ENCODE data around the gene OSBPL9.
A peak's percentile ranks its signal among the peaks of the same experiment; 100 is the strongest.

OSBPL9 gene

DNA sequence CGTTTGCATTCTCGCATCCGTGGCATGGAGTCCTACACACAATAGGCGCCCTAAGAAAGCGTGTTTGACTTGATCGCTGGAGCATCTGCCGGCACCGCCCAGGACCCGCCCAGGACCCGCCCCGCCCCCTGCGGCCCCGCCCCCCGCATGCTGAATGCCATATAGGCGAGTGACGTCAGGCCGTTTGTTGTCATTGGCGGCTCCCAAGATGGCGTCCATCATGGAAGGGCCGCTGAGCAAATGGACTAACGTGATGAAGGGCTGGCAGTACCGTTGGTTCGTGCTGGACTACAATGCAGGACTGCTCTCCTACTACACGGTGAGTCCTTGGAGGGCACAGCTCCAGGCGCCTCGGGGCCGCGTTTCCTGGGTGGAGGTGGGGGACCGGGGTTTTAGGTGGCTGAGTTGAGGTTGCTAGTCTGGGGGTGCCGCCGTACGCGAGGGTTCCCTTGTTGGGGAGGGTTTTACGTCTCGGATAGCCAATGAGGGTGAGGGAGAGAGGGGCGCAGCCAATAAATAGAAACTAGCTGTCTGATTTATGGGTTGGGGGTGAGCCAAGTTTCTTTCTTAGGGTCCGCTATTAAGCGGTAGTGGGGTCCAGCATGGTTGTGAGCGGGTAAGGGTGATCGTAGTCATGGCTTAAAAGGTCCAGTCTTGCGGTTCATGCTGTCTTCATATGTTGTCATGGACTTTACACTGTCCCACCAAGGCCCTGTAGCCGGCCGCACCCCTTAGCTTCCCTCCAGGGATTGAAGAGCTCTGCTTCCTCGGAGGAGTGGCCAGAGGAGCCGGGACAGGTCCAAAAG, at the start of gene OSBPL9:
Gene OSBPL9, plus strand, starts transcription at position 190 of the 806 bp plus-strand sequence. Its CDS starts 19 bp downstream, at position 209.
- DNase-seq (ENCODE audit: low read depth, low spot score), result peak; percentile 46
- peak within 1 kb of the TSS; percentile 57 for H3K27ac ChIP-seq

DNA sequence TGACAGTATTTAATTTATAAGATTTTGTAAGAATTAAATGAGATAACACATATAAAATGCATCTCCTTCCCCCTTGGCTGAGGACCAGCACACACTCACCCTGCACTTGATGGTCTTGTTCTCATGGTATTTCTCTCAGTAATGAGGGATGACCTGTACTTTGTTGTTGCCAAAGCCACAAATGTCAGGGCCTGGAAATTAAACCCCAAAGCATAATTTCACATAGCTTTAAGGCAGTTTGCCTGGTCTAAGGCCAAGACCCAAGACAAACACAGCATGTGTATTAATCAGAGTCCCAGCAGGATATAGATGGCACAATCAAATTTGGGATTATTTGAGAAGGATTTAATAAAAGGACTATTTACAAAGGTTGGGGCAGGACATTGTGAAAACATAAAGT, 49.2 kb upstream of the OSBPL9 start:
- peak; percentile 37 for DNase-seq (ENCODE audit: low read depth, low spot score)

GRCh38 chr1:51568231-51568935, 48.5 kb upstream of the OSBPL9 start:
- H3K27ac ChIP-seq, result peak overlapping the region; percentile 91
- DNase-seq (ENCODE audit: low read depth, low spot score), result no peak

More for the DNA sequence above, 49.2 kb upstream of the OSBPL9 start:
- H3K27ac ChIP-seq, result peak overlapping the region; percentile 91

DNA sequence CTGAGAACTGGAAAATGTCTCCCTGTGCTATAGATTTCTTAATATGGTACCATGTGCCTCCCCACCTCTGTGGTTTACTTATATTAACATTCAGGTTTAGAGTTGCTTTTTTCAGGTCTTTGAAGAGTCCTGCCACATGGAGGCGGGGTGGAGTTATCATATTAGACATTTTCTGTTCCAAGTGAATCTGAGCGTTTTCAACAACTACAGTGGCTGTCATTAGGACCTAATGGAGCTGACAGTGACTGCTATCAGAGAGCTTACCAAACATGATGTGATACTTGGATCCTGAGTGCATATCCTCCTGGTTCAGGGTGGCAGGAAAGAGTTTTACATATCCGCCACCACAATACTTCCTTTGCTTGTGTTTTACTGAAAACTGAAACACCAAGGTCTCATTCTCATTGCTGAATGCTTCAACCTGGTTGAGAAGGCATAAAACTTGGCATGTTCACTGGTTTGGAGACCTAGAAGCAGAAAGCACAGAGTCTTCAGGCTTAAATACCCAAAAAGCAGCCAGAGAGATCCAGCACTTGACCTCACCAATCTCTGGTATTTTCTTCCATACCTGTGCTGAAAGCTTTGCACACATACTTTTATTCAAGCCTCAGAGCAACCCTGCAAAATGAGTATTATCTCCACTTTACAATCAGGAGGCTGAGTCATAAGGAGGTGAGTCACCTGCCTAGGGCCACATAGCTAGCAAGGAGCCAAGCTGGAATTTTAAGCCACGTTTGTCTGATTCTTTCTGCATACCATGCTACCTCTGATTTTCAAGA, 47.4 kb upstream of the OSBPL9 start:
- H3K27ac ChIP-seq, result peak overlapping the region; percentile 91
- peak; percentile 65 for DNase-seq (ENCODE audit: low read depth, low spot score)

GRCh38 chr1:51570063-51570710, 46.7 kb upstream of the OSBPL9 start:
- H3K27ac ChIP-seq, result peak overlapping the region; percentile 91
- DNase-seq (ENCODE audit: low read depth, low spot score), result no peak

DNA sequence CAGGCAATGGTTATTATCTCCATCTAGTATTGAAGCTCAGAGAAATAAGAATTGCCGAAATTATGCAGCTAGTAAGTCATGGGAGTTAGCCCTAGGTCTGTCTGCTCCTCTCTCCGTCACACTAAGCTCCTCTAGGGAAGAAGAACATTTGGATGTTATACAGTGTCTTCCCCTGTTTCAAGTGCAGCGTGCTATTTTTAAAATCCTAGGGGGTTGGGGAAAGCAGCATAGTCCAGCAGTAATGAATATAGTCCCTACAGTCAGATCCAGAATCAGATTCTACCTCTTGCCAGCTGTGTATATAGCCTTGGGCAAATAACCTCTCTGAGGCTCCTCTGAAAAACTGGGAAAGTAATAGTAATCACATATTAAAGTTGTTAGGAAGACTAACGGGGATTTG, 44.5 kb upstream of the OSBPL9 start:
- DNase-seq (ENCODE audit: low read depth, low spot score), result no peak
- H3K27ac ChIP-seq, result no peak overlapping the region

DNA sequence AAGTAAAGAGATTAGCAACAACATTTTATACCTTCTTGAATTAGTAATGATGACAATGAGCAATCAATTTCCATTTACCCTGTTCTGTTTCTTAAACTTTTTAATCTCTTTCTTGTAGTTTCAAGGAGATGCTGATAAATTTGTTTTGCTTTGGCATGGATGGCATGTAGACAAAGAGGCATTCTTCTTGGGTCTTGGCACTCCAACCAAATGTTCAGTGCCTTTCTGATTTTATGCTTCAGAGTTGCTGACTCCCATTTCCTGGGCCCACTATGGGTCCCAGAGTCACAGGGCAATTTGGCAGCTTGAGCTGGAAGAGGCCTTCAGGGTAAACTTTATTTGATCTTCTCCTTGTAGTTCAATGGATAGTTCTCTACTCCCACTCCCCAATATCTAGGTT, 42.1 kb upstream of the OSBPL9 start:
- H3K27ac ChIP-seq, result no peak overlapping the region
- no peak for DNase-seq (ENCODE audit: low read depth, low spot score)

- no peak overlapping the region for H3K27ac ChIP-seq
- no peak for DNase-seq (ENCODE audit: low read depth, low spot score)
Measured at GRCh38 chr1:51575406-51576084, 41.3 kb upstream of the OSBPL9 start.

- no peak overlapping the region for H3K27ac ChIP-seq
- no peak for DNase-seq (ENCODE audit: low read depth, low spot score)
Measured at GRCh38 chr1:51576085-51576444, 40.8 kb upstream of the OSBPL9 start.

GRCh38 chr1:51576923-51577322, 40.0 kb upstream of the OSBPL9 start:
- no peak for DNase-seq (ENCODE audit: low read depth, low spot score)
- H3K27ac ChIP-seq, result no peak overlapping the region

GRCh38 chr1:51578383-51579109, 38.3 kb upstream of the OSBPL9 start:
- DNase-seq (ENCODE audit: low read depth, low spot score), result no peak
- no peak overlapping the region for H3K27ac ChIP-seq

DNA sequence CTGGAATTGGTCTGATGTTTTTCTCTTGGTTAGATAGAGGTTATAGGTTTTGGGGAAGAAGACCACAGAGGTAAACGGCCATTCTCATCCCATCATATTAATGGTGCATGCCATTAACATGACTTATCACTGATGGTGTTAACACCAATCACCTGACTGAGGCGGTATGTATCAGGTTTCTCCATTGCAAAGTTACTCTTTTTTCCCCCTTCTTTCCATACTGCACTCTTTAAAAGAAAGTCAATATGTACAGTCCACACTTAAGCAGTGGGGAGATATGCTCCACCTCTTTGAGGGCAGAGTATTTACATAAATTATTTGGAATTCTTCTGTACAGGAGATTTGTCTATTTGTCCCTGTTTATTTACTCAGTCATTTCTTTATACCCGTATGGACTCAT, 35.7 kb upstream of the OSBPL9 start:
- no peak overlapping the region for H3K27ac ChIP-seq
- no peak for DNase-seq (ENCODE audit: low read depth, low spot score)

GRCh38 chr1:51583532-51583931, 33.4 kb upstream of the OSBPL9 start:
- peak; percentile 64 for DNase-seq (ENCODE audit: low read depth, low spot score)
- no peak overlapping the region for H3K27ac ChIP-seq

- no peak overlapping the region for H3K27ac ChIP-seq
- no peak for DNase-seq (ENCODE audit: low read depth, low spot score)
Measured at GRCh38 chr1:51584021-51584420, 32.9 kb upstream of the OSBPL9 start.

- H3K27ac ChIP-seq, result peak overlapping the region; percentile 41
- DNase-seq (ENCODE audit: low read depth, low spot score), result peak; percentile 62
Measured at GRCh38 chr1:51592711-51593110, 24.2 kb upstream of the OSBPL9 start.

DNA sequence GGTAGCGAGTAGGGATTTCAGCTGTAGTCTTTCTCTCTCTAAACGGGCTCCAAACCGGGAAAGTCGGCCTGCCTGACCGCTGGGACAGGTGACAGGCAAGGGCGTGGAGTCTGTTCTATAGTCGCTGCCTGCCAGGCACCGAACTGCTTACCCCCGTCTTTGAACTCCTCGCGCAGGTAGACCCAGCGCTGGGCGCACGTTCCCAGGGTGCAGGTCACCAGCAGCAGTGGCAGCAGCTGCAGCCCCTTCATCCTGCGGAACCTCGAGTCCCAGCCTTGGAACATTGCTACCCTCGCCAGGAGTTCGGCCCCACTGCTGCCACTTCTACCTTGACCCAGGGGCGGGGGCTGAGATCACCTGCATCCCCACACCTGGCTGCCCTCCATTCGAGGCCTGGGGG, 22.2 kb upstream of the OSBPL9 start:
- no peak for DNase-seq (ENCODE audit: low read depth, low spot score)
- no peak overlapping the region for H3K27ac ChIP-seq

GRCh38 chr1:51600529-51600928, 16.4 kb upstream of the OSBPL9 start:
- no peak for DNase-seq (ENCODE audit: low read depth, low spot score)

DNA sequence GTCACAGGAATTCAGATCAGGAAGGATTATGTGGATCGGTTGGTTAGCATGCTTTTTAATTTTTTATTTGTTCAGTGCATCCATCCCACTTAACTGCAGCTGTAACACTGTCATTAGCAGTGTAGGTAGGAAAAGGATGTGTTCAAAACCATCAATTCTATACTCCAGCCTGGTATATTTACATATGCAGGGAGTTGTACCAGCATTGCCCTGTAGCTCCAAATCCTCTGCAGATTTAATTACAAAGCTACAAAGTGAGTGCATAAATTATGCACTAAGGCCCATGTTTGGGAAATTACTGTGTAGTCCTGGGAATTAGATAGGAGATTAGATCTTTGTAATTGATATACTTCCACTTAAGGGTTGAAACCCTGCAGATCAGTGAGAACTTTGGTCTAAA, 15.9 kb upstream of the OSBPL9 start:
- H3K27ac ChIP-seq, result no peak overlapping the region
- no peak for DNase-seq (ENCODE audit: low read depth, low spot score)

More at GRCh38 chr1:51600529-51600928, 16.4 kb upstream of the OSBPL9 start:
- no peak overlapping the region for H3K27ac ChIP-seq
